ENCODE results near the gene CRYBG2.
"Not testable (repeated sequence)": the region's sequence is repeated elsewhere in the genome, so short reads cannot be mapped to it uniquely, and the experiment has no call there.

CRYBG2 gene

DNA sequence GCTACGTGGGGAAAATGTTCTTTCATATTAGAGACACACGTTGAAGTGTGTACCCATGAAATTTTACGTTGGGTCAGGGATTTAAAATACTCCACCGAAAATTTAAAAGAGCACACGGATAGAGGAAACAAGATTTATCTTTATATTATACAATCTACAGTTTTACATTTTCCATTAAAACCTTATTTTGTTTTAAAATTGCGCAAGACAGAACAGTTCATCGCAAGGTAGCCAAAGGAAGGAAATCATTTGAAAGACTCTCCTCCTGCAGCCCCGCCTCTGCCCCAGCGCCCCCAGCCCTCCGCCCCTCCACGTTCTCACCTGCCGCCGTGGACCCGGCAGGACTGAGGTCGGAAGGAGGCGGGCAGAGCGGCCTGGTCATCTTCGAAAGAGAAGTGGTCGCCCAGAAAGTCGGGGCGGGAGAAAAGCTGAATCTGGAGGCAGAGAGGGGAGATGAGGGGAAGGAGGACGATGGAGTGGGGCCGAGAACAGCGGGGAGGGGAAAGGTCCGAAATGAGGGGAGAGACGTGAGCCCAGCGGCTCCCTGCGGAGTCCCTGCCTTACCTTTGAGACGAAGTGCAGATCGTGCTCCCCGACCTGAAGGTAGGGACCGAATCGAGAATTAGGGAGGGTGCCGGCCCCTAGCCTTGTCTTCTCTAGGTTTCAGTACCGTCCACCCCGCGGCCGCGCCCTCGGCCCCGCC is 18.0 kb downstream of the CRYBG2 start:
- Histone ChIP-seq H4K20me1 (ENCODE audit: insufficient read depth, low read length) (no peaks in the 10 kb centered on the region), H2AFZ (ENCODE audit: low read depth, low read length) (no peak overlapping the region), H3K36me3 (ENCODE audit: insufficient read depth, low read length) (no peaks in the 10 kb centered on the region), H3K4me1 (ENCODE audit: insufficient read depth, low read length) (peaks cover 3% of the 10 kb centered on the region; the same call in 1 of the 2 replicates), H3K4me2 (ENCODE audit: insufficient read depth, low read length) (no peak overlapping the region), H3K4me3 (ENCODE audit: low read depth in 1 of 2, low read length in 2 of 2) (no peak overlapping the region), H3K79me2 (ENCODE audit: insufficient read depth, low read length) (no peaks in the 10 kb centered on the region), H3K27me3 (ENCODE audit: insufficient read depth, low read length, poor library complexity) (peaks cover 40% of the 10 kb centered on the region), H3K9ac (ENCODE audit: low read depth, low read length) (no peak overlapping the region), H3K27ac (ENCODE audit: low read length) (no peak overlapping the region), H3K9me3 (ENCODE audit: insufficient read depth, low read length, severe bottlenecking) (no peaks in the 10 kb centered on the region)
- DNase-seq (no peak), ATAC-seq (ENCODE audit: insufficient read depth, low read depth) (no peak)
- TF ChIP-seq, protein P1, sequence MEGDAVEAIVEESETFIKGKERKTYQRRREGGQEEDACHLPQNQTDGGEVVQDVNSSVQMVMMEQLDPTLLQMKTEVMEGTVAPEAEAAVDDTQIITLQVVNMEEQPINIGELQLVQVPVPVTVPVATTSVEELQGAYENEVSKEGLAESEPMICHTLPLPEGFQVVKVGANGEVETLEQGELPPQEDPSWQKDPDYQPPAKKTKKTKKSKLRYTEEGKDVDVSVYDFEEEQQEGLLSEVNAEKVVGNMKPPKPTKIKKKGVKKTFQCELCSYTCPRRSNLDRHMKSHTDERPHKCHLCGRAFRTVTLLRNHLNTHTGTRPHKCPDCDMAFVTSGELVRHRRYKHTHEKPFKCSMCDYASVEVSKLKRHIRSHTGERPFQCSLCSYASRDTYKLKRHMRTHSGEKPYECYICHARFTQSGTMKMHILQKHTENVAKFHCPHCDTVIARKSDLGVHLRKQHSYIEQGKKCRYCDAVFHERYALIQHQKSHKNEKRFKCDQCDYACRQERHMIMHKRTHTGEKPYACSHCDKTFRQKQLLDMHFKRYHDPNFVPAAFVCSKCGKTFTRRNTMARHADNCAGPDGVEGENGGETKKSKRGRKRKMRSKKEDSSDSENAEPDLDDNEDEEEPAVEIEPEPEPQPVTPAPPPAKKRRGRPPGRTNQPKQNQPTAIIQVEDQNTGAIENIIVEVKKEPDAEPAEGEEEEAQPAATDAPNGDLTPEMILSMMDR (IDR thresholded peaks at IDR 0.05; ENCODE audit: borderline replicate concordance, extremely low read depth, low read length, poor library complexity, severe bottlenecking), result no peak
- peak; percentile 85 for TF ChIP-seq EZH2 (IDR thresholded peaks at IDR 0.05; ENCODE audit: borderline replicate concordance, low read depth, low read length, severe bottlenecking)

DNA sequence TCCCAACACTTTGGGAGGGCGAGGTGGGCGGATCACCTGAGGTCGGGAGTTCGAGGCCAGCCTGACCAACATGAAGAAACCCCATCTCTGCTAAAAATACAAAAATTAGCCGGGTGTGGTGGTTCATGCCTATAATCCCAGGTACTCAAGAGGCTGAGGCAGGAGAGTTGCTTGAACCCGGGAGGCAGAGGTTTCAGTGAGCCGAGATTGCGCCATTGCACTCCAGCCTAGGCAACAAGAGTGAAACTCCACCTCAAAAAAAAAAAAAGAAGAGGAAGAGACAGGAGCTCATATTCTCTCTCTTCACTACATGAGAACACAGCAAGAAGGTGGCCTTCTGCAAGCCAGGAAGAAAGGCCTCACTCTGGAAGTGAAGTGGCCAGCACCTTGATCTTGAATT is 20.6 kb downstream of the CRYBG2 start:
- not testable (repeated sequence) for H3K36me3 ChIP-seq (ENCODE audit: insufficient read depth, low read length); H3K4me3 ChIP-seq (ENCODE audit: low read depth in 1 of 2, low read length in 2 of 2); ATAC-seq (ENCODE audit: insufficient read depth, low read depth); H3K9ac ChIP-seq (ENCODE audit: low read depth, low read length); H3K4me2 ChIP-seq (ENCODE audit: insufficient read depth, low read length); H3K79me2 ChIP-seq (ENCODE audit: insufficient read depth, low read length); H2AFZ ChIP-seq (ENCODE audit: low read depth, low read length); H3K9me3 ChIP-seq (ENCODE audit: insufficient read depth, low read length, severe bottlenecking); H3K4me1 ChIP-seq (ENCODE audit: insufficient read depth, low read length); H4K20me1 ChIP-seq (ENCODE audit: insufficient read depth, low read length); DNase-seq; H3K27ac ChIP-seq (ENCODE audit: low read length)
- H3K27me3 ChIP-seq (ENCODE audit: insufficient read depth, low read length, poor library complexity), result peaks cover 33% of the 10 kb centered on the region

DNA sequence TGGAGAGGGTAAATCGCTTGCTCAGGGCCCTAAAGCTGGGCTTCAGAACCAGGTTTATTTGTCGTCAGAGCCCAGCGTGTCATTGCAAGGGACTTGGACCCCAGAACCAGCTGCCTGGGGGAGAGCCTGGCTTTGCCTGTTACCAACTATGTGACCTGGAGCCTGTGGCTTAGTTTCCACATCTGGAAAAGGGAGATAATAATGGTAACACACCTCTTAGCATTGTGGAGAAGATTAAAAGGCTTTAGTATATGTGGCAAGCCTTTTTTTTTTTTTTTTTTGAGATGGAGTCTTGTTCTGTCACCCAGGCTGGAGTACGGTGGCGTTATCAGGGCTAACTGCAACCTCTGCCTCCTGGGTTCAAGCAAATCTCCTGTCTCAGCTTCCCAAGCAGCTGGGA is 23.7 kb downstream of the CRYBG2 start:
- H3K4me2 ChIP-seq (ENCODE audit: insufficient read depth, low read length), result no peak overlapping the region
- peaks cover 25% of the 10 kb centered on the region for H3K4me1 ChIP-seq (ENCODE audit: insufficient read depth, low read length)
- no peak overlapping the region for H3K27ac ChIP-seq (ENCODE audit: low read length)
- ATAC-seq (ENCODE audit: insufficient read depth, low read depth) (no peak), DNase-seq (no peak)
- H3K36me3 ChIP-seq (ENCODE audit: insufficient read depth, low read length), result no peaks in the 10 kb centered on the region
- no peaks in the 10 kb centered on the region for H3K9me3 ChIP-seq (ENCODE audit: insufficient read depth, low read length, severe bottlenecking)
- no peak for TF ChIP-seq EZH2 (IDR thresholded peaks at IDR 0.05; ENCODE audit: borderline replicate concordance, low read depth, low read length, severe bottlenecking)
- TF ChIP-seq, protein P1 (IDR thresholded peaks at IDR 0.05; ENCODE audit: borderline replicate concordance, extremely low read depth, low read length, poor library complexity, severe bottlenecking), result no peak
- no peak overlapping the region for H2AFZ ChIP-seq (ENCODE audit: low read depth, low read length)
- H3K79me2 ChIP-seq (ENCODE audit: insufficient read depth, low read length), result no peaks in the 10 kb centered on the region
- H3K9ac ChIP-seq (ENCODE audit: low read depth, low read length), result no peak overlapping the region
- peaks cover 4% of the 10 kb centered on the region for H3K27me3 ChIP-seq (ENCODE audit: insufficient read depth, low read length, poor library complexity)
- no peak overlapping the region for H3K4me3 ChIP-seq (ENCODE audit: low read depth in 1 of 2, low read length in 2 of 2)
- H4K20me1 ChIP-seq (ENCODE audit: insufficient read depth, low read length), result no peaks in the 10 kb centered on the region

DNA sequence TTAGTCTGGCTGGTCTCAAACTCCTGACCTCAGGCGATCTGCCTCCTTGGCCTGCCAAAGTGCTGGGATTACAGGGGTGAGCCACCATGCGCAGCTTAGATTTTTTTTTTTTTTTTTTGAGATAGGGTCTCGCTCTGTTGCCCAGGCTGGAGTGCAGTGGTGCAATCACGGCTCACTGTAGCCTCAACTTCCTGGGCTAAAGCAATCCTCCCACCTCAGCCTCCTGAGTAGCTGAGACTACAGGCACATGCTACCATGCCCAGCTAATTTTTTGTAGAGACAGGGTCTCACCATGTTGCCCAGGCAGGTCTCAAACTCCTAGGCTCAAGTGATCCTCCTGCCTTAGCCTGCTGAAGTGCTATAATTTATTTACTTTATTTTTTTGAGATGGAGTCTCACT is 24.6 kb downstream of the CRYBG2 start:
- H3K36me3 ChIP-seq (ENCODE audit: insufficient read depth, low read length); ATAC-seq (ENCODE audit: insufficient read depth, low read depth); H3K4me2 ChIP-seq (ENCODE audit: insufficient read depth, low read length); DNase-seq; H3K9ac ChIP-seq (ENCODE audit: low read depth, low read length); H3K27me3 ChIP-seq (ENCODE audit: insufficient read depth, low read length, poor library complexity); H3K27ac ChIP-seq (ENCODE audit: low read length); H4K20me1 ChIP-seq (ENCODE audit: insufficient read depth, low read length); H2AFZ ChIP-seq (ENCODE audit: low read depth, low read length); H3K9me3 ChIP-seq (ENCODE audit: insufficient read depth, low read length, severe bottlenecking); H3K79me2 ChIP-seq (ENCODE audit: insufficient read depth, low read length); H3K4me3 ChIP-seq (ENCODE audit: low read depth in 1 of 2, low read length in 2 of 2): not testable (repeated sequence)
- H3K4me1 ChIP-seq (ENCODE audit: insufficient read depth, low read length), result peaks cover 25% of the 10 kb centered on the region
